ENCODE measurements around the gene CLEC2A. TPM values are rescaled to one million over a fixed set of nuclear protein-coding genes. Genes with fewer than 3 reads are reported as not detected.

Gene CLEC2A
- total and polyA plus RNA-seq, 4 donors, result not detected

GRCh38 chr12:9868951-9869306 is 63.2 kb downstream of the CLEC2A start:
- no peaks in the 10 kb centered on the region for H3K36me3 ChIP-seq (ENCODE audit: control insufficient read depth in 1 of 2, insufficient read depth in 2 of 2, low read length in 1 of 2)
- H3K27ac ChIP-seq (ENCODE audit: low read depth in 1 of 2, low read length in 2 of 2), result no peak overlapping the region
- no peaks in the 10 kb centered on the region for H3K9me3 ChIP-seq (ENCODE audit: control insufficient read depth, low read length)
- ATAC-seq (ENCODE audit: low FRiP score), result no peak
- no peaks in the 10 kb centered on the region for H3K4me1 ChIP-seq (ENCODE audit: control insufficient read depth in 1 of 2, insufficient read depth in 2 of 2, low read length in 2 of 2)
- H3K27me3 ChIP-seq (ENCODE audit: control insufficient read depth in 1 of 2, insufficient read depth in 2 of 2, low read length in 1 of 2), result no peaks in the 10 kb centered on the region
- intact Hi-C loops (cut with DNase I), result no loop called here
- WGBS, 2 donors, result 68 to 69% methylated on average over 4 of the region's 4 CpGs
- DNase-seq, result no peak
- H3K4me3 ChIP-seq (ENCODE audit: low read length in 2 of 2), result no peak overlapping the region

GRCh38 chr12:9868311-9868801 is 63.8 kb downstream of the CLEC2A start:
- no peaks in the 10 kb centered on the region for H3K4me1 ChIP-seq (ENCODE audit: control insufficient read depth in 1 of 2, insufficient read depth in 2 of 2, low read length in 2 of 2)
- WGBS, 2 donors, result 88 to 90% methylated on average over 11 of the region's 11 CpGs
- no peaks in the 10 kb centered on the region for H3K36me3 ChIP-seq (ENCODE audit: control insufficient read depth in 1 of 2, insufficient read depth in 2 of 2, low read length in 1 of 2)
- H3K9me3 ChIP-seq (ENCODE audit: control insufficient read depth, low read length), result no peaks in the 10 kb centered on the region
- DNase-seq (no peak), ATAC-seq (ENCODE audit: low FRiP score) (no peak)
- H3K4me3 ChIP-seq (ENCODE audit: low read length in 2 of 2), result no peak overlapping the region
- intact Hi-C loops (cut with DNase I), result no loop called here
- H3K27ac ChIP-seq (ENCODE audit: low read depth in 1 of 2, low read length in 2 of 2), result no peak overlapping the region
- no peaks in the 10 kb centered on the region for H3K27me3 ChIP-seq (ENCODE audit: control insufficient read depth in 1 of 2, insufficient read depth in 2 of 2, low read length in 1 of 2)

GRCh38 chr12:9867531-9867930 is 64.6 kb downstream of the CLEC2A start:
- intact Hi-C loops (cut with DNase I), result no loop called here
- no peak for ATAC-seq (ENCODE audit: low FRiP score)
- no peak for DNase-seq
- Histone ChIP-seq H3K27ac (ENCODE audit: low read depth in 1 of 2, low read length in 2 of 2) (no peak overlapping the region), H3K36me3 (ENCODE audit: control insufficient read depth in 1 of 2, insufficient read depth in 2 of 2, low read length in 1 of 2) (no peaks in the 10 kb centered on the region), H3K9me3 (ENCODE audit: control insufficient read depth, low read length) (no peaks in the 10 kb centered on the region), H3K4me1 (ENCODE audit: control insufficient read depth in 1 of 2, insufficient read depth in 2 of 2, low read length in 2 of 2) (no peaks in the 10 kb centered on the region), H3K4me3 (ENCODE audit: low read length in 2 of 2) (no peak overlapping the region), H3K27me3 (ENCODE audit: control insufficient read depth in 1 of 2, insufficient read depth in 2 of 2, low read length in 1 of 2) (no peaks in the 10 kb centered on the region)
- WGBS, 2 donors, result 71 to 73% methylated on average over 4 of the region's 4 CpGs

- 77 to 85% methylated on average over 4 of the region's 4 CpGs for WGBS, 2 donors
- Histone ChIP-seq H3K27ac (ENCODE audit: low read depth in 1 of 2, low read length in 2 of 2) (no peak overlapping the region), H3K9me3 (ENCODE audit: control insufficient read depth, low read length) (no peaks in the 10 kb centered on the region), H3K4me1 (ENCODE audit: control insufficient read depth in 1 of 2, insufficient read depth in 2 of 2, low read length in 2 of 2) (no peaks in the 10 kb centered on the region), H3K36me3 (ENCODE audit: control insufficient read depth in 1 of 2, insufficient read depth in 2 of 2, low read length in 1 of 2) (no peaks in the 10 kb centered on the region), H3K4me3 (ENCODE audit: low read length in 2 of 2) (no peak overlapping the region), H3K27me3 (ENCODE audit: control insufficient read depth in 1 of 2, insufficient read depth in 2 of 2, low read length in 1 of 2) (no peaks in the 10 kb centered on the region)
- ATAC-seq (ENCODE audit: low FRiP score) (no peak), DNase-seq (no peak)
- intact Hi-C loops (cut with DNase I), result no loop called here
Observed at GRCh38 chr12:9866860-9867269, 65.3 kb downstream of the CLEC2A start.

GRCh38 chr12:9864913-9865675 is 67.1 kb downstream of the CLEC2A start:
- H3K4me3 ChIP-seq (ENCODE audit: low read length in 2 of 2), result no peak overlapping the region
- 59 to 88% methylated on average over 4 of the region's 4 CpGs for WGBS, 2 donors
- no peaks in the 10 kb centered on the region for H3K4me1 ChIP-seq (ENCODE audit: control insufficient read depth in 1 of 2, insufficient read depth in 2 of 2, low read length in 2 of 2)
- no peaks in the 10 kb centered on the region for H3K36me3 ChIP-seq (ENCODE audit: control insufficient read depth in 1 of 2, insufficient read depth in 2 of 2, low read length in 1 of 2)
- H3K27me3 ChIP-seq (ENCODE audit: control insufficient read depth in 1 of 2, insufficient read depth in 2 of 2, low read length in 1 of 2), result no peaks in the 10 kb centered on the region
- H3K9me3 ChIP-seq (ENCODE audit: control insufficient read depth, low read length), result no peaks in the 10 kb centered on the region
- H3K27ac ChIP-seq (ENCODE audit: low read depth in 1 of 2, low read length in 2 of 2), result no peak overlapping the region
- DNase-seq, result no peak
- no peak for ATAC-seq (ENCODE audit: low FRiP score)
- intact Hi-C loops (cut with DNase I), result no loop called here

Other genes with a start within 250 kb of the CLEC2A start
- gene CLECL1, start 199.3 kb downstream of the CLEC2A start, total RNA-seq, result 1 to 10 TPM in 1 of 2 donors, not detected in 1; 2.1 TPM
- gene CLECL1, start 199.3 kb downstream of the CLEC2A start, polyA plus RNA-seq, result not detected
- gene CD69, start 171.5 kb downstream of the CLEC2A start, total RNA-seq, result 1 to 10 TPM; 4.4 to 8.4 TPM
- under 1 TPM in 1 of 2 donors, not detected in 1; 0.59 TPM for gene CD69, start 171.5 kb downstream of the CLEC2A start, polyA plus RNA-seq
- gene KLRF1, start 104.9 kb downstream of the CLEC2A start, total RNA-seq, result 1 to 10 TPM in 1 of 2 donors, under 1 TPM in 1; 0.36 to 1.1 TPM
- not detected for gene KLRF1, start 104.9 kb downstream of the CLEC2A start, polyA plus RNA-seq
- gene CLEC2B, start 63.0 kb downstream of the CLEC2A start, total RNA-seq, result 10 to 100 TPM; 10.5 to 23.3 TPM
- gene CLEC2B, start 63.0 kb downstream of the CLEC2A start, polyA plus RNA-seq, result 10 to 100 TPM in 1 of 2 donors, 1 to 10 TPM in 1; 1.2 to 10.9 TPM
- gene KLRF2, start 50.9 kb downstream of the CLEC2A start, total RNA-seq, result not detected
- gene KLRF2, start 50.9 kb downstream of the CLEC2A start, polyA plus RNA-seq, result not detected
- gene CLEC12A, start 39.0 kb upstream of the CLEC2A start, total RNA-seq, result 1 to 10 TPM; 3.0 to 3.6 TPM
- 1 to 10 TPM in 1 of 2 donors, not detected in 1; 1.5 TPM for gene CLEC12A, start 39.0 kb upstream of the CLEC2A start, polyA plus RNA-seq
- gene CLEC1B, start 66.8 kb upstream of the CLEC2A start, total RNA-seq, result not detected
- not detected for gene CLEC1B, start 66.8 kb upstream of the CLEC2A start, polyA plus RNA-seq
- under 1 TPM in 1 of 2 donors, not detected in 1; 0.78 TPM for gene CLEC12B, start 78.3 kb upstream of the CLEC2A start, total RNA-seq
- not detected for gene CLEC12B, start 78.3 kb upstream of the CLEC2A start, polyA plus RNA-seq
- under 1 TPM; 0.26 to 0.42 TPM for gene CLEC9A, start 98.3 kb upstream of the CLEC2A start, total RNA-seq
- gene CLEC9A, start 98.3 kb upstream of the CLEC2A start, polyA plus RNA-seq, result not detected
- 10 to 100 TPM in 1 of 2 donors, 1 to 10 TPM in 1; 7.0 to 12.9 TPM for gene CLEC1A, start 166.6 kb upstream of the CLEC2A start, total RNA-seq
- under 1 TPM in 1 of 2 donors, not detected in 1; 0.51 TPM for gene CLEC1A, start 166.6 kb upstream of the CLEC2A start, polyA plus RNA-seq
- gene CLEC7A, start 197.8 kb upstream of the CLEC2A start, total RNA-seq, result 10 to 100 TPM; 25.8 to 33.5 TPM
- gene CLEC7A, start 197.8 kb upstream of the CLEC2A start, polyA plus RNA-seq, result 1 to 10 TPM; 2.9 to 4.8 TPM
- 1 to 10 TPM; 8.4 to 9.3 TPM for gene OLR1, start 239.8 kb upstream of the CLEC2A start, total RNA-seq
- 1 to 10 TPM in 1 of 2 donors, not detected in 1; 4.4 TPM for gene OLR1, start 239.8 kb upstream of the CLEC2A start, polyA plus RNA-seq
- under 1 TPM; 0.13 to 0.27 TPM for gene TMEM52B, start 246.7 kb upstream of the CLEC2A start, total RNA-seq
- gene TMEM52B, start 246.7 kb upstream of the CLEC2A start, polyA plus RNA-seq, result under 1 TPM; 0.05 to 0.63 TPM